ENCODE data around the gene PRKN. TPM values are rescaled to one million over a fixed set of nuclear protein-coding genes. Genes with fewer than 3 reads are reported as not detected.

Gene PRKN
- total and polyA plus RNA-seq, 9 of the 15 experiments (the other 6 are each of a cell fraction or from before 2014, with no cell fraction given), result 0.03 to 0.96 (median 0.15) TPM; not detected in 2

DNA sequence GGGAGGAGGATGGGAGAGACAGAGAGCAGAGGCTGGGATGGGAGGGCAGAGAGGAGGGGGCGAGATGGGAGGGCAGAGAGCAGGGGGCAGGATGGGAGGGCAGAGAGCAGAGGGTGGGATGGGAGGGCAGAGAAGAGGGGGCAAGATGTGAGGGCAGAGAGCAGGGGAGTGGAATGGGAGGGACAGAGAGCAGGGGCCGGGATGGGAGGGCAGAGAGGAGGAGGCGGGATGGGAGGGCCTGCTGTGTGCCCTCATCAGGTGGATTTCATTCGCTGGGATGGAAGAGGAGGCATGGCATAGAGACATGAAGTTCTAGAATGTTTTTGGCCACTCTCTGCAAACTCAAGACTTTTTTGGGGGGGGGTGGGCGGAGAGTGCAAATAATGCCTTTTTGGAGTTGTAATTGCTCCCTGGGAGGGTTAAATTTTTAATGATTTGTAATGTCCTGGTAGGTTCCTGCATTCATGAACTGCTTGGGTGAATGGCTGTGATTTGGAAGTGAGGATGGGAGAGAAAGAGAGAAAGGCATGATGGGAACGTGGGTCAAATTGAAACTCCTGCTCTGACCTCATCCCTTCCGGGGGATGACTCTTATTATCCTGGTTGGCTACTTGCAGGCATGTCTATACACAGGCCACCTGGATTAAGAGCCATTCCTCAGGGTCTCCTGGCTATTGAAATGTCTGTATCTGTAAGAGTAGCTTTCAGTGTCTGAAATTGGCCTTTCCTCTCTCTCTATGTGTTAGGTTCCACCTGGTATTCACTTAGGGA lies 1291.3 kb downstream of the PRKN start:
- Histone ChIP-seq H2AFZ (ENCODE audit: low read depth, low read length) (no peak overlapping the region), H3K4me3 (no peak overlapping the region), H3K9me3 (replicated peaks; ENCODE audit: control insufficient read depth, insufficient read depth, low read depth, low read length) (no peaks in the 10 kb centered on the region), H3K79me2 (ENCODE audit: control insufficient read depth, insufficient read depth, low read length) (no peaks in the 10 kb centered on the region), H3K36me3 (ENCODE audit: control insufficient read depth, insufficient read depth, low read length) (no peaks in the 10 kb centered on the region), H3K27ac (ENCODE audit: extremely low read depth, low read depth, low read length) (no peak overlapping the region), H3K27me3 (ENCODE audit: control insufficient read depth in 2 of 2, insufficient read depth in 2 of 2, low read length in 2 of 2) (peaks cover 39 to 40% of the 10 kb centered on the region in 2 experiments), H3K4me1 (replicated peaks in 1 of 2; ENCODE audit: control insufficient read depth in 2 of 2, insufficient read depth in 2 of 2, low read length in 2 of 2) (peaks cover 3 to 4% of the 10 kb centered on the region in 2 experiments; a peak in 4 of 5 replicates), H3K9ac (ENCODE audit: insufficient read depth in 1 of 2, low read depth in 2 of 2, low read length in 2 of 2) (no peak overlapping the region), H3K4me2 (ENCODE audit: insufficient read depth, low read length) (no peak overlapping the region), H4K20me1 (replicated peaks; ENCODE audit: control insufficient read depth, insufficient read depth, low read length) (no peaks in the 10 kb centered on the region), H3K9me1 (ENCODE audit: control insufficient read depth, insufficient read depth, low read length) (no peaks in the 10 kb centered on the region)
- FAIRE-seq, result no peak
- ChIA-PET POLR2A (interaction anchor here (0.6 to 1.5 kb wide), 3 partner anchors 10 to 306 kb away, joined by 3 to 4 read pairs (median 3); no protein-coding TSS in a partner anchor), CTCF (ENCODE audit: low intra/inter-chr PET ratio) (no interaction called here)
- DNase-seq (ENCODE audit: extremely low read depth in 1 of 4, low spot score in 3 of 4), result no peak
- TF ChIP-seq, protein P1, sequence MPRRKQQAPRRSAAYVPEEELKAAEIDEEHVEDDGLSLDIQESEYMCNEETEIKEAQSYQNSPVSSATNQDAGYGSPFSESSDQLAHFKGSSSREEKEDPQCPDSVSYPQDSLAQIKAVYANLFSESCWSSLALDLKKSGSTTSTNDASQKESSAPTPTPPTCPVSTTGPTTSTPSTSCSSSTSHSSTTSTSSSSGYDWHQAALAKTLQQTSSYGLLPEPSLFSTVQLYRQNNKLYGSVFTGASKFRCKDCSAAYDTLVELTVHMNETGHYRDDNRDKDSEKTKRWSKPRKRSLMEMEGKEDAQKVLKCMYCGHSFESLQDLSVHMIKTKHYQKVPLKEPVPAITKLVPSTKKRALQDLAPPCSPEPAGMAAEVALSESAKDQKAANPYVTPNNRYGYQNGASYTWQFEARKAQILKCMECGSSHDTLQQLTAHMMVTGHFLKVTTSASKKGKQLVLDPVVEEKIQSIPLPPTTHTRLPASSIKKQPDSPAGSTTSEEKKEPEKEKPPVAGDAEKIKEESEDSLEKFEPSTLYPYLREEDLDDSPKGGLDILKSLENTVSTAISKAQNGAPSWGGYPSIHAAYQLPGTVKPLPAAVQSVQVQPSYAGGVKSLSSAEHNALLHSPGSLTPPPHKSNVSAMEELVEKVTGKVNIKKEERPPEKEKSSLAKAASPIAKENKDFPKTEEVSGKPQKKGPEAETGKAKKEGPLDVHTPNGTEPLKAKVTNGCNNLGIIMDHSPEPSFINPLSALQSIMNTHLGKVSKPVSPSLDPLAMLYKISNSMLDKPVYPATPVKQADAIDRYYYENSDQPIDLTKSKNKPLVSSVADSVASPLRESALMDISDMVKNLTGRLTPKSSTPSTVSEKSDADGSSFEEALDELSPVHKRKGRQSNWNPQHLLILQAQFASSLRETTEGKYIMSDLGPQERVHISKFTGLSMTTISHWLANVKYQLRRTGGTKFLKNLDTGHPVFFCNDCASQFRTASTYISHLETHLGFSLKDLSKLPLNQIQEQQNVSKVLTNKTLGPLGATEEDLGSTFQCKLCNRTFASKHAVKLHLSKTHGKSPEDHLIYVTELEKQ (CRISPR knock-in tag; IDR thresholded peaks at IDR 0.05), result no peak
- TF ChIP-seq JUND (IDR thresholded peaks at IDR 0.05; ENCODE audit: borderline replicate concordance, low read depth, low read length) (no peak), JUND (tag; IDR thresholded peaks at IDR 0.05; ENCODE audit: borderline replicate concordance, low read depth, low read length) (0 out of 3 replicates have a peak, but pooled peaks have one; percentile 26), RHOXF2B (CRISPR knock-in tag; conservative IDR thresholded peaks at IDR 0.05) (no peak), PHB2 (IDR thresholded peaks at IDR 0.05; ENCODE audit: low read depth) (no peak), PTBP1 (IDR thresholded peaks at IDR 0.05; ENCODE audit: low read depth, low read length) (no peak)
- intact Hi-C loops (cut with micrococcal nuclease), result no loop called here
- WGBS (ENCODE audit: insufficient coverage, low coverage, missing lambda C conversion rate), result 0% methylated on average over 4 of the region's 7 CpGs
- no TSS peak for BruUV-seq (replicated peaks)
- ATAC-seq, result peak; percentile 28
- in situ Hi-C loops (cut with MboI), result no loop called here
